GM18909 (cell line): ENCODE measurements around the gene HPD.

ENCODE experiments used
- ATAC-seq: cut with Tn5 transposase; IDR thresholded peaks from one replicate; pipeline ENCODE4 v1.9.1; 2021; ENCODE audit warnings: mild to moderate bottlenecking; ENCODE audit not compliant: unreplicated experiment, poor library complexity

Gene HPD

GRCh38 chr12:121812320-121812871 is 46.3 kb downstream of the HPD start:
- ATAC-seq = no peak

GRCh38 chr12:121811434-121812319 is 47.0 kb downstream of the HPD start:
- peak; percentile 78 for ATAC-seq

GRCh38 chr12:121810833-121811433 is 47.7 kb downstream of the HPD start:
- ATAC-seq = no peak

- ATAC-seq = no peak
Measured at GRCh38 chr12:121810234-121810817, 48.3 kb downstream of the HPD start.

GRCh38 chr12:121809712-121810116 is 48.9 kb downstream of the HPD start:
- no peak for ATAC-seq

- ATAC-seq = no peak
Measured at GRCh38 chr12:121808623-121809022, 50.0 kb downstream of the HPD start.

- ATAC-seq = no peak
Measured at GRCh38 chr12:121807642-121808347, 50.9 kb downstream of the HPD start.

GRCh38 chr12:121806546-121807423 is 51.9 kb downstream of the HPD start:
- ATAC-seq = no peak

- no peak for ATAC-seq
Measured at GRCh38 chr12:121806009-121806545, 52.6 kb downstream of the HPD start.

GRCh38 chr12:121805171-121806008 is 53.3 kb downstream of the HPD start:
- no peak for ATAC-seq

- no peak for ATAC-seq
Measured at GRCh38 chr12:121804417-121805111, 54.1 kb downstream of the HPD start.

- ATAC-seq = no peak
Measured at GRCh38 chr12:121803861-121804416, 54.7 kb downstream of the HPD start, which contains the start of gene SETD1B. SETD1B (plus strand) TSS chr12:121804009; CDS start chr12:121804738, 729 bp downstream.

- peak; percentile 42 for ATAC-seq
Measured at GRCh38 chr12:121802843-121803698, 55.6 kb downstream of the HPD start.

- no peak for ATAC-seq
Measured at GRCh38 chr12:121802485-121802842, 56.2 kb downstream of the HPD start.

- no peak for ATAC-seq
Measured at GRCh38 chr12:121801595-121802484, 56.8 kb downstream of the HPD start.
